Stimulated activated CD4-positive, alpha-beta T cell treated with anti-CD3 and anti-CD28 coated beads, Interleukin-12 subunit alpha, Interleukin-12 subunit beta, amount 100 ng/mL, for 24 hours (primary cell): ENCODE results near the gene TMC6.
"Not testable (repeated sequence)": the region's sequence is repeated elsewhere in the genome, so short reads cannot be mapped to it uniquely, and the experiment has no call there.

Experiments used
- DNase-seq, 2 experiments: peaks; one replicate each; pipeline ENCODE4 v3.0.0-alpha.2; 2020; ENCODE audit warnings: low read depth in 2 of 2

The TMC6 gene

DNA sequence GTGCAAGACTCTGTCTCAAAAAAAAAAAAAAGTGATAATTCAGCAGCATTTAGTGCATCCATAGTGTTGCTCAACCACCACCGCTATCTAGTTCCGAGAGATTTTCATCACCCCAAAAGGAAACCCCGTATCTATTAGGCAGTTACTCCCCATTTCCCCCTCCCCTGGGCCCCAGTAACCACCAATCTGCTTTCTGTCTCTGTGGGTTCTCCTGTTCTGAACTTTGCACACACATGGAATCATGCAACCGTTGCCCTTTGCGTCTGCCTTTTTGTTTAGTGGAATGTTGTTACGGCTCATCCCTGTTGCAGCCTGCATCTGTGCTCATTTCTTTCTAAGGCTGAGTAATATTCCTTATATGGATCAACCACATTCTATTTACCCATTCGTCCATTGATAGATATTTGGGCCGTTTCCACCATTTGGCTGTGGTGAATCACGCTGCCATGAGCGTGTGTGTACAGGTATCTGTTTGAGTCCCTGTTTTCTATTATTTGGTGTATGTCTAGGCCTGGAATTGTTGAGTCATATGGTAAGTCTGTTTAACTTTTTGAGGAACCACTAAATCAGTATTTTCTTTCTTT, 31.1 kb upstream of the TMC6 start:
- DNase-seq: no peak

DNA sequence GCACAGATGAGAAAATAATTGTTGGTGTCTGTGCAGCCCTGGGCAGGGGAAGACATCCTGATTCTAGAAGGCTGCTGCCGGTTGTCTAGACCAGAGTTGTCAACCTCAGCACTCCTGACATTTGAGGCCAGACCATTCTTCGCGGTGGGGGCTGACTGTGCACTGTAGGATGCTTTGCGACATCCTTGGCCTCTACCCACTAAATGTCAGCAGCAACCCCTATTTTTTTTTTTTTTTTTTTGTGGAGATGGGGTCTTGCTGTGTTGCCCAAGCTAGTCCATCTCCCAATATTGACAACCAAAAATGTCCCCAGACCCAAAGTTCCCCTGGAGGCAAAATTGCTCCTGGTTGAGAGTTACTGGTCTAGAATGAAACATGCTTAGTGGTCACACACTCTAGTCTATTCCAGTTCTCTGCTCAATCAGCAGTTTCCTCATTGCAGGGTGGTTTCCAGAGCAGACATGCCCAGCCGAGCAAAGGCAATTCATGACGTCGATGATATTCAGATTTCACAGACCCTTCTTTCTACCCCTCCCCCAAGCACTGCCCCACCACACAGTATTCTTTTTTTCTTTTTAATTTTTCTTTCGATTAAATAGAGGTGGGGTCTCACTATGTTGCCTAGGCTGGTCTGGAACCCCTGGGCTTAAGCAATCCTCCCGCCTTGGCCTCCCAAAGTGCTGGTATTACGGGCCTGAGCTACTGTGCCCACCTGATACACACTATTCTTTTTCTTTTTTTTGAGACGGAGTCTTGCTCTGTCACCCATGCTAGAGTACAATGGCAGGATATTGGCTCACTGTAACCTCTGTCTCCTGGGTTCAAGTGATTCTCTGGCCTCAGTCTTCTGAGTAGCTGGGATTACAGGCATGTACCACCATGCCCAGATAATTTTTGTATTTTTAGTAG, 26.6 kb upstream of the TMC6 start:
- no peak for DNase-seq

DNA sequence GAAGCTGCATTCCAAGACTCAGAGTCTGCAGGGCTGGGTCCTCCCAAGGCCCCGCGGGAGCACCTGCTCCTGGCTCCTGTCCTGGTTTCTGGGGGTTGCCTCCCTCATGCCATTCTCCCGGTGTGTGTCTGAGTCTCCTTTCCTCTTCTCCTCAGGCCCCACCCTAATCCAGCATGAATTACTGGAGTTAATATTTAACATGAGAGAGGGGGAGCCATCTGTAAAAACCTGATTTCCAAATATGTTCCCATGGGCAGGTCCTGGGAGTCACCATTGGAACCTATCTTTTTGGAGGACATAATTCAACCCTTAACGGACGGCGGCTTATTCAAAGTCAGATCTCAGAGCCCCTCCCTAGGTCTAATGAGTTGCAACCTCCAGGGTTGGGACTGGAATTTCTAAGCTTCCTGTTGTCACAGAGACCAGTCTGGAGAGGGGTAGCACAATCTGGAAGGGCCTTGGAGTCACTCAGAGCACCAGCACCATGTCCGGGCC, 23.0 kb upstream of the TMC6 start:
- DNase-seq: no peak

DNA sequence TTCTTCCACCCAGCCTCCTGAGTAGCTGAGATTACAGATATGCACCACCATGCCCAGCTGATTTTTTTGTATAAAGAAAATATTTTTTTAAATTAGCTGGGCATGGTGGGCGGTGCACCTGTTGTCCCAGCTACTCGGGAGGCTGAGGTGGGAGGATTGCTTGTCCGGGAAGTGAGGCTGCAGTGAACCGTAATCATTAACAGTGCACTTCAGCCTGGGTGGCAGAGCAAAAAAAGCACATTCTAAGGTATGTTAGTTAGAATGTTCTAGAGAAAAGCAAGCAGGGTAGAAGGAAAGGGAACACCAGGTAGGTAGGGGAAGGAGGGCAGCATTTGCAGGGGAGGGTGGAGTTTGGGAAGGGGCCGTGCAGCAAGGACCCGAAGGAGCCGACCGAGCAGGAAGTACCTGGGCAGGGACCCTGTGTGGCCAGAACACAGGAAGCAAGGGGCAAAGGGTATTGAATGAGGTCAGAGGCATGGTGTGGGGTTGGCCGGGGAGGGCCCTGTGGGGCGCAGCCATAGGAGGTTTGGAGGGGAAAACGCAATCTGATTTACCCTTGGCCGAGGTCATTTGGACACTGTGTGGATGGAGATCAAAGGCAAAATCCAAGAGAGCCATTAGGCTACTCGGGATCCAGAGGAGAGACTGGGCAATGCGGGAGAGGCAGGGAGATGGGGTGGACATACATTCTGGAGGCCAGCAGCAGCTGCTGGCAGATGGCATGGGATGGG, 19.9 kb upstream of the TMC6 start:
- DNase-seq: no peak

DNA sequence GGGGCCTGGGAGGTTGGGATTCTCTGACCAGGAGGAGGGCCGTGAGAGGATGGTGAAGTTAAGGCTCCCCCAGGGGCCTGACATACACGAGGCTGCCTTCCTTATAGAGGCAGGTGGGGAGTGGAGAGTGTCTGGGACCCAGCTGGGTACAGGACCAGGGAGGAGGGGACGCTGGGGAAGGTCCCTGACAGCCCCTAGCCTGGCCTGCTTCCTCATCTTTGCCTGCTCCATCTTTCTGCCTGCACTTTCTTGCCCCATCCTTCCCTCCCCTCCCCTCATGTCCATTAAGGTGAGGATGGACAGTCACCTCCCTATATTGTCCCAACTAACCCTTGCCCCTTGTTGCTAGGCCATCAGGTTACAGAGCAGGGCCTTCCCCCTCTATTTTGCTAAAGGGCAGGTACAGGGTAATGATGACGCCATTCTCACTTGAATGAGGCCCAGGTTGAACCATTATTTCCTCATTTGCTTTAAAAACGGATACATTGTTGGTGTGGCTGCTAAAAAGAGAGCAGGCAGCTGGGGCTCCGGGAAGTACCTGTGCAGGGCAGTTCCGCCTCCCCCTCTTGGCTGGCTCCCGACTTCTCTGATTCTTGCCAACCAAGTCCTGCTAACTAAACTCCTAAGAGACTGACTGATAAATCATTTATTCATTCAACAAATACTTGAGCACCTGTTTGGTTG, 18.9 kb upstream of the TMC6 start:
- DNase-seq: no peak

DNA sequence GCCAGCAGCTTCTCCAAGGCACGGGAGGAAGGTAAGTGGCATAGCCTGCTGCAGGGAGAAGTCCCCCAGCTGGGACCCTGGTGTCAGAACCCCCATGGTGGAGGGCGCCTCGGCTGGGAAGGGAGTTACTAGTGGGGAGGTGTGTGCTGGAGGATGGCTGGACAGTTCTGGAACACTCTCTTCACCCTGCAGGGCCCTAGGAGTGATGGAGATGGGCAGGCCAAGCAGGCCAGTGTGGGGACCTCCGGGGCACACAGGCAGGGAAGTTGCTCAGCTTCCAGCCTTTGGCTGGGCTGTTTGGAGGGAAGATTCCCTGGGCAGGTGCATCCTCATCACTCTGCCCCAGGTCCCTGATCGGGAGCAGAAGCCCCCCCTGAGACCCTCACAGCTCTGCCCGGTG, 18.3 kb upstream of the TMC6 start:
- no peak for DNase-seq

DNA sequence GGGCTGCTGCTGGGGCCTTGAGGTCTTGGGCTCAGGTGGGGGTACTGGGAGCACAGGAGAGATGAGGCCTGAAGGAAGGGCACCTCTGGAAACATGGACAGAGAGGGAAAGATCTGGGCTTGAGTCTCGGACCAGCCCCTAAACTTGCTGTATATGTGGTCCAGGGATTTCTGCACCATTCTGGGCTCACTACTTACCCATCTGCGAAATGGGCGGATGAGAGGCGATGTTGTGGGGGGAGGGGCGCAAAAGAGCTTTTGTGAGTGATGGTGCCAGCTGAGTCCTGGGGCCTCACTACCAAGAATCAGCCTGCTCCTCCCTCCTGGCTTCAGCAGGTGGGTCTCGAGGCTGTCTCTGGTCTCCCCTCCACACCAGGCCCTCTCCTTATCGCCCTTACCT, 17.9 kb upstream of the TMC6 start:
- DNase-seq: no peak

DNA sequence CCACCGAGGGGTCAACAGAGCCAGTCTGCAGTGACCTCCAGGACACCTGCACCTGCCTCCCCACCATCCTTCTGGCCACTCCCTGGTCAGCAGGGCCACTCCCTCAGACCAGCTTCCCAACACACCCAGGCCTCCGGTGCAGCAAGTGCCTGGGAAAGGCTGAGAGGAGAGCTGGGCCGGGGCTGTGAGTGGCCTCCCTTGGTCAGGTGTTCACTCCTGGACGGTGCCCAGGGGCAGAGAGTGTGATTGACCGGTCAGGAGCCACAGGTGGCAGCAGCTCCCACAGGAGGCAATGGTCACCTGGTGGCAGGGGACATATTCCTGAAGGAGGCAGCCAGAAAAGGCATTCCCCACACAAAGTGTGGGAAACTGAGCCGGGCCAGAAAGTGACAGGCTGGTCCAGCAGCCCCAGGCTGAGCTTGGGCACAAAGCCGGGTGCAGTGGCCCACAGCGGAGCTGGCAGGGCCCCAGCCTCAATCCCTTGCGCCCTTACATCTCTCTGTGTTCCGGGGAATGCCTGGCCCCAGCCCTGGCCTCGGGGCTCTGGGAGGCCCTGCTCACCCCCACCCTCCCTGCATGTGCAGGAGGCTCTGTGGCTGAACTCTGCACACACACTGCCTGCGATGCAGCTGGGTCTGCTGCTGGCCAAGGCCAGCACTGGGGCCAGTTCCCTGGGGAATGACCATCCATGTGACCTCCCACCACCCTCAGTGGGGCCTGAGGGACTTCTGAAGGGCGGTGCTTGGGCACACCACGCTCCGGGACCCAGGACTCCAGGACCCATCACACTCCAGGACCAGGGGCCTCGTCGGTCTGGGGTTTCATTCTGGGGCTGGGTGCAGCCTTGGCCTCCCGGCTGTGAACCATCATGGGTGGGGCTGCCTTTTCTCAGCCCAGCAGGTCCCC, 16.4 kb upstream of the TMC6 start:
- no peak for DNase-seq

DNA sequence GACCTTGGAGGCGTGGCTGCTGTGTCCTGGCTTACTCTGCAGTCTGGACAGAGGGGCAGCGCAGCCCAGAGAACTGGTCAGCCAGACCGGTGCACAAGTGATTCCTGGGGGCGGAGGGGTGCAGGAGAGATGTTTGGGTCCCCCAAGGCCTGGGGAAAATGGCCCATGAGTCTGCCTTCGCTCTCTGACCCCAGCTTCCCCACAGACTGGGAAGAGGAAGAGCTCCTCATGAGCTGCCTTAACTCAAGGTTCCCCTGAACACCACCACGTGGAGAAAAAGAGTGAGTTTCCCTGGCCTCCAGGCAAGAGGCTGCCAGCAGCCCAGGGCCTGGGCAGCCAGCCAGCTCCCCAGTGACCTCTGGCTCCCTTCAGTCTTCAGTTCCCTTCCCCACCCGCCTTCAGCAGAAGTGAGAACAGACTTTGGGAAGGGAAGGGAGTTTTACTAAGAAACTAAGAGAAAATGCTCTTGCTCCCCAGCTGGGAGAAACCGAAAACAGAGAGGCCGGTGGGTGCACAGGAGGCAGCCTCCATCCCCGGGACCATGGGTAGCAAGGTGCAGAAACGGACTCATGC, 15.7 kb upstream of the TMC6 start:
- no peak for DNase-seq

DNA sequence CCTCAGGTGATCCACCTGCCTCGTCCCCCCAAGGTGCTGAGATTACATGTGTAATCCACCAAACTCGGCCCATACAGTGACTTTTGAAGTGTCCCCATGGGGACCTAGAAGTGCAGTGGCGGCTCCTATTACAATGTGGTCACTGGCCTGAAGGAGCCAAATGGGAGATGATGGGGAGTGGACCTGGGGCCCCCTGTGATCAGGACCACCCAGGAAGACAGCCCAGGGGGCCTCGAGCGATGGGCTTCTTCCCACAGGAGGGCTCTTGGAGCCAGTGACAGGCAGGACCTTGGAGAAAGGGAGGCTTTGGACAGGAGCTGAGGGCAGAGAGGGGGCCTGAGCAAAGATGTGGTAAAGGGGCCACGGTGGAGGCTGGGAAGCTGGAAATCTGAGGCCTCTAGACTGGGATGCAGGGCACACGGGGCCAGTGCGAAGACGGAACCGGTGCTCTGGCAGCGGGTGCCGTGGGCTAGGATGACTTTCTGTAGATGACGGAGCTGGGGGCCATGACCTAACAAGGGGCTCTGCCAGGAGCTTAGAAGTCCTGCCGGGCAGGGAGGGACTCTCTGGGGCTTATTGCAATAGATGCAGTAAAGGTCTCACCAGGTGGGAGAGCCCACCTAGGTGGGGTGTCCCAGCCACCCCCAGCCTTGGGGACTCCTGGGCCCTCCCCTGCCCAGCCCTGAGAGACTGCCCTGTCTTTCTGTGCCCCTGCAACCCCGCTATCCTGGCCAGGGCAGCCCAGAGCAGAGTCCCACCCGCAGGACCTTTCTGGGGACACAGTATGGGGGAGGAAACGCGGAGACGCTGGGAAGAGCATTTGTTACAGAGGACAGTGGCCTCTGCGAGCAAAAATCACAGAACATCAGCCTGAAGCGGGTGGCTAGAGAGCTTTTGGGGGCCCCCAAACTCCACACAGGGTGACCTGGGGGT, 14.9 kb upstream of the TMC6 start:
- DNase-seq: no peak

DNA sequence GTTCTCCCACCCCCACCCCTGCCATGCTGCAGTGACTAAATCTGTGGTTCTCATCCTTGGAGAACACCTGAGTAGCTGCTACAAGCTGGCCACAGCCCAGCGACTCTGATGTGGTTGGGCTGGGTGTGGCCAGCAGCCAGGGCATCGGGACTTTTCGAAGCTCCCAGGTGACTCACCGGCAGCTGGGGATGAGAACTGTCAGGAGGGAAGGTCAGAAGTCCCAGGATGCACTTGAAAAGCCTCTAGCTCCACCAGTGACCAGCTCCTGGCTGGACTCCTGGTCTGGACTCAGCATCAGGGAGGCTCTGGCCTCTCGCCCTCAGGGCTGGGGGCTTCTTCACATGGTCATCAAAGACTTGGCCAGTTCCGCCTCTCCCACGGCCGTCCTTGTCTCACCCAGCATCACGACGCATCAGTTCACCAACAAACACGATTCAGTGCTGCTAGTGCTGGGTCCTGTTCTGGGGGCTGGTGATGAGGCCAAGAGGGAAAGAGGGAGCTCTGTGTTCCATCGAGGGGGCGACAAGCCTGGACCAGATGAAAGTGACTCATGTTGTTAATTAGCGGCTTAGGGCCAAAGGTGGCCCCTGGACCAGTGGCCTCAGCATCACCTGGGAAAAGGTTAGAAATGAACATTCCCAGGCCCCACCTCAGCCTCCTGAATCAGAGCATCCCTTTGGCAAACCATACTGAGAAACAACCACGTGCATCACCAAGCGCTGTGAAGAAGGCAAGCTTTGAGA, 13.7 kb upstream of the TMC6 start:
- DNase-seq: no peak

DNA sequence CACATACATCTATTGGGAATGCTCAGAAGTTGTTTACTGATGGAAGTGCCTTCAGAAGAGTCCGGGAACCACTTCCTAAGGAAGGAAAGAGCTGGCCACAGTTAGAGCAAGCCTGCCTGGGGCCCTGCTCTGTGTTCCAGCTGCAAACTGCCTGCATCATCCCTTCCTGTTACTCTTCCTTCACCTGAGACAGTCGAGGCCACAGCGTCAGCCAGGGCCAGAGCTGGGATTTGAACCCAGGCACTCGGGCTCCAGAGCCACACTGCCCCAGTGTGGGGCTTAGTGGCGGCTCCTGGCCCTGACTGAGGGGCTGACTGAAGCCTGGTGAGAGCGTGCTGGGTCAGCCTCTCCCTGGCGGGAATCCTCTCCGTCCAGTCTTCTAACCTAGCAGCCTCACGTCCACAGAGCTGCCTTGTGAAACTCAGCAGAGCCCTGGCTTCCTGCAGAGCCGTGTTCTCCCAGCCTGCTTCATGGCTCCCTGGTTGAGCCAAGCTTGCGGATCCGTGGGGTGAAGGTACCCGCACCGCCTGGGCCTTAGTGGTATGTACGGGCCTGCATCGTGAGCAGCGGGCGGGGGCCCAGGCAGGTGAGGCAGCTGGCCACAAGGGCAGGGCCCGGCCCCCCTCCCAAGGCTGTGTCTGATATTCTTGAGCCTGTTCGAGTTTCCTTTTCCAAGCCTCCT, 13.0 kb upstream of the TMC6 start:
- no peak for DNase-seq

DNA sequence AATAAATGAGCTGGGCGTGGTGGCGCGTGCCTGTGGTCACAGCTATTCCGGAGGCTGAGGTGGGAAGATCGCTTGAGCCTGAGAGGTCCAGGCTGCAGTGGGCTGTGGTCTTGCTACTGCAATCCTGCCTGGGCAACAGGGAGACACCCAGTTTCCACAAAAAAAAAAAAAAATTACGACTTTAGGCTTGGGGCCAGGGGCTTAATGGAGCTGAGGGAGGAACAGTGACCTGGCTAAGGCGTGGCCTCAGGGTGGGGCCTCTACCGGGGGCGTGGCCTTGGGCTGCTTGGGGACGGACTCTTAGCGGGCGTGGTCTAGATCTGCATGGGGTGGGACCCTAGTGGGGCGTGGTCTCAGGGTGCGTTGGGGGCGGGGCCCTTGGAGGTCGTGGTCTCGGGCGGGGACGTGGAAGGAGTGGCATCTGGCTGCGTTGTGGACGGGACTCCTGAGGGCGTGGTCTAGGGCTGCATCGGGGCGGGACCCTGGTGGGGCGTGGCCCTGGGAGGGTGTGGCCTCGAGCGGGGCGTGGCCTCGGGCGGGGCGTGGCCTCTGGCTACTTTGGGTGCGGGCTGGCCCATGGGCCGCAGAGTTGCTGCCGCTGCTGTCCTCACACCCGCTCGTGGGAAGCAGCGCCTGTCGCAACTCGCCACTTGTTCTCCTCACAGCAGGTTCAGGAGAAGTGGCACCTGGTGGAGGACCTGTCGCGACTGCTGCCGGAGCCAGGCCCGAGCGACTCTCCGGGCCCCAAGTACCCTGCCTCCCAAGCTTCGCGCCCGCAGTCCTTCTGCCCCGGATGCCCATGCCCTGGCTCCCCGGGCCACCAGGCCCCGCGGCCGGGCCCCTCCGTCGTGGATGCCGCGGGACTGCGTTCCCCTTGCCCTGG, 11.9 kb upstream of the TMC6 start:
- peak; percentile 90 to 97 for DNase-seq

DNA sequence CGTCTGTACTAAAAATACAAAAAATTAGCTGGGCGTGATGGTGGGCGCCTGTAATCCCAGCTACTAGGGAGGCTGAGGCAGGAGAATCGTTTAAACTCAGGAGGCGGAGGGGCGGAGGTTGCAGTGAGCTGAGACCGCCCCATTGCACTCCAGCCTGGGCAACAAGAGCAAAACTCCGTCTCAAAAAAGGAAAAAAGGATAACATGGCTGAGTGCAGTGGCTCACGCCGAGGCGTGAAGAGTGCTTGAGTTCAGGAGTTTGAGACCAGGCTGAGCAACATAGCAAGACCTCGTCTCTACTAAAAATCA, 11.3 kb upstream of the TMC6 start:
- DNase-seq: not testable (repeated sequence)

DNA sequence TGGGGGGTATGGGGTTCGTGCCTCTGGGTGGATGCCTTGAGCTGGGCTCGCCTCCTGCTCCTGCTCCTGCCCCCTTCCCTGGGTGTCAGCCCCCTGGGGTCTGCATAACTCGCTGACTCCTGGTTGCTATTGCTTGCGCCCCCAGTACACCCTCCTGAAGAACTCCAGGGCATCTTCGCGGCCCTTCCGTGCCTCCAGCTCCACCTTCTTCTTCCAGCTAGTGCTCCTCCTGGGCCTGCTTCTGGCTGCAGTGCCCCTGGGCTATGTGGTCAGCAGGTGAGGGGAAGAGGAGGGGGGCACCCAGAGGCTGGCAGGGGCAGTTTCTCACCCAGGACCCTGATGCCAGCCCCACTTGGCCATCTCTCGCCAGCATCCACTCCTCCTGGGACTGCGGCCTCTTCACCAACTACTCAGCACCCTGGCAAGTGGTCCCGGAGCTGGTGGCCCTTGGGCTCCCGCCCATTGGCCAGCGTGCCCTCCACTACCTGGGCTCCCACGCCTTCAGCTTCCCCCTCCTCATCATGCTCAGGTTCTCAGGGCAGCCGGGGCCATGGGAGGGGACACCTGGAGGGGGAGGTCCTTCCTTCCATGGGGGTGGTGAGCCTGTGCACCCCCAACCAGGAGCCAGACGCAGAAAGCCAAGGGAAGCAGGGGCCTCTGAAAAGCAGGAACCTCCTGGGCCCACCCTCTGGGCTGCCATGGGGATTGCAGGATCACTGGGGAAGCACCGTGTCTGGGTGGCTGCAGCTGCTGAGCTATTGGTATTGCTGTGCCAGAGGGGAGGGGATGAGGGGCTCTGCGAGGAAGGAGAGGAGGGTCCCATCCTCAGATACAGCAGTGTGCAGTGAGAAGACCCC, 9.9 kb upstream of the TMC6 start:
- DNase-seq: no peak
